SK-N-SH (cell line): ENCODE data around the gene FBXW8. TPM values are rescaled to one million over a fixed set of nuclear protein-coding genes. Genes with fewer than 3 reads are reported as not detected.
A peak's percentile ranks its signal among the peaks of the same experiment; 100 is the strongest.

Source experiments
- CTCF ChIA-PET: fragments of 300-600, 350-600 bp; formaldehyde crosslinking; extraction: SDS; loops from one replicate; lab custom pipeline; 2021; lab: Yijun Ruan, JAX
- POLR2A ChIA-PET: fragments of 350-600 bp; sonication (Branson Sonifier 250); formaldehyde crosslinking; extraction: SDS; loops from one replicate; lab custom pipeline; 2020; ENCODE audit warnings: antibody characterized with exemption, inconsistent platforms; lab: Yijun Ruan, JAX
- DNase-seq: peaks from one replicate; pipeline ENCODE4 v3.0.0; 2012
- H2AFZ ChIP-seq: fragments of 200-600 bp; sonication (generic); 2 replicates; pipeline ENCODE4 v1.8.1; 2016; ENCODE audit warnings: antibody characterized with exemption, mild to moderate bottlenecking, low read depth
- H3F3A ChIP-seq: fragments of 200-600 bp; sonication (generic); replicated peaks from 2 replicates; pipeline ENCODE3; 2016; ENCODE audit warnings: antibody characterized with exemption, mild to moderate bottlenecking; ENCODE audit not compliant: insufficient read depth
- H3K27ac ChIP-seq, 2 experiments: fragments of 200-500 bp in 1 of 2; fragments of 200-600 bp in 1 of 2; sonication (Bioruptor generic) in 1 of 2; sonication (generic), shearing (Covaris generic) in 1 of 2; 2 replicates each; pipeline versions ENCODE4 v1.5.1 to v1.6.1; 2014 to 2016; ENCODE audit warnings: low read depth in 2 of 2, inconsistent platforms in 1 of 2, low read length in 1 of 2, mild to moderate bottlenecking in 1 of 2, mixed read lengths in 1 of 2
- H3K27me3 ChIP-seq: fragments of 200-600 bp; sonication (generic), shearing (Covaris generic); 2 replicates; pipeline ENCODE4 v1.6.1; 2016; ENCODE audit warnings: mixed run types; ENCODE audit not compliant: insufficient read depth
- H3K36me3 ChIP-seq, 2 experiments: fragments of 200-500 bp in 1 of 2; fragments of 200-600 bp in 1 of 2; sonication (Bioruptor generic) in 1 of 2; sonication (generic) in 1 of 2; replicated peaks in 1 of 2; 2 replicates each; pipeline versions ENCODE3 to v1.5.1; 2014 to 2016; ENCODE audit warnings: low read length in 1 of 2, mild to moderate bottlenecking in 1 of 2; ENCODE audit not compliant: insufficient read depth in 2 of 2, control insufficient read depth in 1 of 2
- H3K4me1 ChIP-seq, 2 experiments: fragments of 200-500 bp in 1 of 2; fragments of 200-600 bp in 1 of 2; sonication (Bioruptor generic) in 1 of 2; sonication (generic), shearing (Covaris generic) in 1 of 2; 2 replicates each; pipeline versions ENCODE4 v1.5.1 to v1.6.1; 2014 to 2016; ENCODE audit warnings: low read depth in 1 of 2, low read length in 1 of 2, mixed run types in 1 of 2; ENCODE audit not compliant: insufficient read depth in 2 of 2, control insufficient read depth in 1 of 2
- H3K4me2 ChIP-seq: fragments of 200-600 bp; sonication (generic), shearing (Covaris generic); 2 replicates; pipeline ENCODE4 v1.6.1; 2017; ENCODE audit warnings: mixed run types
- H3K4me3 ChIP-seq, 2 experiments: fragments of 200-500 bp in 1 of 2; fragments of 200-600 bp in 1 of 2; sonication (Bioruptor generic) in 1 of 2; sonication (generic), shearing (Covaris generic) in 1 of 2; 2 replicates each; pipeline versions ENCODE4 v1.5.1 to v1.8.1; 2014 to 2016; ENCODE audit warnings: low read depth in 2 of 2, inconsistent platforms in 1 of 2, low read length in 1 of 2, mild to moderate bottlenecking in 1 of 2, mixed read lengths in 1 of 2, moderate library complexity in 1 of 2
- H3K79me2 ChIP-seq: fragments of 200-600 bp; sonication (generic); 2 replicates; pipeline ENCODE4 v1.8.1; 2017; ENCODE audit warnings: mild to moderate bottlenecking; ENCODE audit not compliant: insufficient read depth
- H3K9ac ChIP-seq: fragments of 200-600 bp; sonication (generic); 2 replicates; pipeline ENCODE4 v1.6.1; 2017; ENCODE audit warnings: mixed run types
- H3K9me2 ChIP-seq: fragments of 200-600 bp; sonication (generic); 2 replicates; pipeline ENCODE4 v1.6.1; 2017; ENCODE audit warnings: mixed run types
- H3K9me3 ChIP-seq: fragments of 200-600 bp; sonication (generic); 2 replicates; pipeline ENCODE4 v1.6.1; 2017; ENCODE audit warnings: mixed run types, mild to moderate bottlenecking, moderate library complexity
- H4K20me1 ChIP-seq: fragments of 200-600 bp; sonication (generic); 2 replicates; pipeline ENCODE4 v1.6.1; 2017; ENCODE audit warnings: mild to moderate bottlenecking, mixed run types; ENCODE audit not compliant: insufficient read depth
- ELF1 ChIP-seq: IDR thresholded peaks from 2 replicates; pipeline ENCODE4 v1.4.0; 2012
- EZH2phosphoT487 ChIP-seq: fragments of 200-600 bp; sonication (generic); IDR thresholded peaks from 2 replicates; pipeline ENCODE4 v1.6.1; 2017; ENCODE audit warnings: low read depth, mixed run types, mild to moderate bottlenecking, antibody characterized with exemption, moderate library complexity, borderline replicate concordance
- FOXJ3 ChIP-seq: sonication (generic); formaldehyde crosslinking; IDR thresholded peaks from 2 replicates; pipeline ENCODE4 v1.5.1; 2020; ENCODE audit warnings: mild to moderate bottlenecking, missing genetic modification reagents
- GABPA ChIP-seq: IDR thresholded peaks from 2 replicates; pipeline ENCODE4 v1.4.0; 2012; ENCODE audit warnings: low read depth, mild to moderate bottlenecking
- GATA2 ChIP-seq: sonication (generic); formaldehyde crosslinking; IDR thresholded peaks from 2 replicates; pipeline ENCODE4 v1.5.0; 2020; ENCODE audit warnings: mild to moderate bottlenecking, missing genetic modification reagents
- IRF3 ChIP-seq: fragments of 150-350 bp; IDR thresholded peaks from 2 replicates; pipeline ENCODE4 v1.6.1; 2016; ENCODE audit warnings: mild to moderate bottlenecking, low read depth, low read length
- JUND ChIP-seq: IDR thresholded peaks from 2 replicates; pipeline ENCODE4 v1.4.0; 2012
- MAX ChIP-seq: IDR thresholded peaks from 2 replicates; pipeline ENCODE4 v1.4.0; 2012; ENCODE audit warnings: low read depth
- NFIC ChIP-seq: IDR thresholded peaks from 2 replicates; pipeline ENCODE4 v1.4.0; 2012; ENCODE audit warnings: borderline replicate concordance
- NRF1 ChIP-seq: IDR thresholded peaks from 2 replicates; pipeline ENCODE4 v1.6.1; 2012; ENCODE audit warnings: low read depth, mild to moderate bottlenecking, low read length
- PBX3 ChIP-seq: IDR thresholded peaks from 2 replicates; pipeline ENCODE4; 2012
- POLR2AphosphoS5 ChIP-seq: IDR thresholded peaks from 2 replicates; pipeline ENCODE4 v1.6.1; 2012; ENCODE audit warnings: low read depth, low read length
- RAD21 ChIP-seq: IDR thresholded peaks from 2 replicates; pipeline ENCODE4 v1.6.1; 2012; ENCODE audit warnings: mild to moderate bottlenecking, low read length
- SMC3 ChIP-seq: IDR thresholded peaks from 2 replicates; pipeline ENCODE4 v1.6.1; 2012; ENCODE audit warnings: low read depth, low read length, improper control_type of control experiment
- TEAD4 ChIP-seq: IDR thresholded peaks from 2 replicates; pipeline ENCODE4 v1.4.0; 2012; ENCODE audit warnings: mild to moderate bottlenecking, borderline replicate concordance; ENCODE audit not compliant: insufficient read depth
- YY1 ChIP-seq: IDR thresholded peaks from 2 replicates; pipeline ENCODE4 v1.4.0; 2012; ENCODE audit warnings: low read depth, mild to moderate bottlenecking
- WGBS: methylation state at CpG from one replicate; pipeline ENCODE4 v1.1.6; 2017; ENCODE audit warnings: low lambda C conversion rate; 5-methylcytosine and 5-hydroxymethylcytosine counted together
- polyA plus RNA-seq, 3 experiments: library from polyadenylated mRNA; depleted of rRNA; stranded (reverse); fragments of >200 nt; gene quantifications; 2 replicates each; pipeline ENCODE4 v1.2.3, GENCODE V29; 2012
- TF ChIP-seq, protein P1 (sequence below): IDR thresholded peaks from 2 replicates; pipeline ENCODE4 v1.4.0; 2012; ENCODE audit warnings: low read depth, borderline replicate concordance
- TF ChIP-seq, protein P2 (sequence below): IDR thresholded peaks from 2 replicates; pipeline ENCODE4 v1.6.1; 2012; ENCODE audit warnings: mild to moderate bottlenecking, low read depth, low read length, moderate library complexity

The FBXW8 gene
- polyA plus RNA-seq, 1 of the 3 experiments (the other 2 are of a cell fraction) = 15.6 TPM

- no peak overlapping the region for H3K27ac ChIP-seq
- H3K4me2 ChIP-seq = no peak overlapping the region
- no peaks in the 10 kb centered on the region for H3K9me2 ChIP-seq
- H3K4me1 ChIP-seq = peaks cover 0 to 3% of the 10 kb centered on the region in 2 experiments; a peak in 2 of 4 replicates
- POLR2A ChIA-PET = no interaction called here
- H3K9ac ChIP-seq = no peak overlapping the region
- no peak overlapping the region for H2AFZ ChIP-seq
- no peak for DNase-seq
- H3K4me3 ChIP-seq = no peak overlapping the region
- H3K9me3 ChIP-seq = 0 out of 2 replicates have a peak, but pooled peaks cover 3% of the 10 kb centered on the region
- CTCF ChIA-PET = no interaction called here
- no peaks in the 10 kb centered on the region for H3K27me3 ChIP-seq
- H3K36me3 ChIP-seq = peaks cover 36 to 43% of the 10 kb centered on the region in 2 experiments
- no peaks in the 10 kb centered on the region for H4K20me1 ChIP-seq
- TF ChIP-seq YY1 = no peak
- H3K79me2 ChIP-seq = peaks cover 18% of the 10 kb centered on the region; the same call in 1 of the 2 replicates
- no peaks in the 10 kb centered on the region for H3F3A ChIP-seq
Measured at GRCh38 chr12:116990329-116990728, 79.6 kb downstream of the FBXW8 start.

DNA sequence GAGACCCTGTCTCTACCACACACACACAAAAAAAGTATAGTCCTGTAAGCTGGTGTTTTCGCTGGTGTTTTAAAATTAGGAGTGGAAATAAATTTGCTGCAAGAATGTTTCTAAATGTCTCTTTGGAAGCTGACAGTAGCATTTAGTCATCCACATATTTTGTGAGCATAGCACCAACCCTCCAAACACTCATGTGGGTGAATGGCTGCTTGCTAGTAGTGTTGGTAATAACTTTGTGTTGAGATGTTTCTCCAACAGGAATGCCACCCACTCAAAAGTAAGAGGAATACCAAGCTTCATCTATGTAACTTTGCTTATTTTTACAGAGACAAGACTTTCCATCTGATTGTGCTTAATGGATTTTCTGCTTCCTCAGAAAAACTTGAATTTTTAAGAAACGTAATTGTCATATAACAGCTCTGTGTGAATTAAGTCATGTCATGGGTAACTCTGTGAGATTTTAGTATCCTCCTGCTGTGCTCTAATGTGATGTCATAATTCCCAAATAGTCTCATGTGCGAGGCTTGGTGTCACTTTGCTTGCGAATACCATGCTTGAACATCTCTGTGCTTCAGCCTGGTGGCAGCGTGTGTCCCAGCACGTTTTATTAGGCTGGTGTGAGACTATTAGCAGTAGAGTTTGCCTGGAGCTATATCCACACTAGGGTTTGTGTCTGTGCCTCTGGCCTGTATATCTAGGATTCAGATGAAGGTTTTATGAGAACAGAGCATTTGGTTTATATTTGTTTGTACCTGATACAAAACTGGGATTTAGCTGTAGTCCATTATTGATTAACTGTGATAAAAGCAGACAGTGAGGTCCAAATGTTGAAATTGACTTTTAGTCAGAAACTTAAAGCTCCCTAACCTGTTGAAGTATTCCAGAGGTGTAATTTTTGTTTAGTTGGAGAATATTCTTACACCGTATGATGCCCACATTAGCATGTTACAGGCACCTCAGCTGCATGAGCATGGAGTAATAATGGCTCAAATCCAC, 80.5 kb downstream of the FBXW8 start:
- Histone ChIP-seq H3K27me3 (no peaks in the 10 kb centered on the region), H3K79me2 (peaks cover 22% of the 10 kb centered on the region; the same call in 1 of the 2 replicates), H3K9me2 (no peaks in the 10 kb centered on the region), H2AFZ (no peak overlapping the region), H4K20me1 (no peaks in the 10 kb centered on the region), H3K9ac (no peak overlapping the region), H3K4me2 (no peak overlapping the region), H3F3A (no peaks in the 10 kb centered on the region), H3K36me3 (peaks cover 37 to 49% of the 10 kb centered on the region in 2 experiments), H3K9me3 (0 out of 2 replicates have a peak, but pooled peaks cover 3% of the 10 kb centered on the region), H3K27ac (0 out of 4 replicates have a peak overlapping the region, but pooled peaks of 1 of the 2 experiments have one; percentile 3), H3K4me1 (peaks cover 0 to 8% of the 10 kb centered on the region in 2 experiments; a peak in 3 of 4 replicates), H3K4me3 (no peak overlapping the region)
- no peak for DNase-seq
- 89% methylated on average over 7 of the region's 7 CpGs for WGBS
- ChIA-PET CTCF (interaction anchor here (0.7 to 1.7 kb wide), 5 partner anchors 9 to 33 kb away, joined by 3 to 4 read pairs (median 3); no protein-coding TSS in a partner anchor), POLR2A (interaction anchor here (0.5 to 1.1 kb wide), 2 partner anchors 9 to 12 kb away, joined by 4 to 5 read pairs; no protein-coding TSS in a partner anchor)
- TF ChIP-seq EZH2phosphoT487 (no peak), GATA2 (CRISPR knock-in tag) (no peak), GABPA (no peak), NFIC (no peak), YY1 (no peak), JUND (no peak), TEAD4 (no peak), IRF3 (no peak), MAX (no peak), RAD21 (no peak), NRF1 (no peak), FOXJ3 (CRISPR knock-in tag) (no peak), ELF1 (no peak), POLR2AphosphoS5 (no peak), PBX3 (no peak), SMC3 (no peak)
- TF ChIP-seq, protein P1, sequence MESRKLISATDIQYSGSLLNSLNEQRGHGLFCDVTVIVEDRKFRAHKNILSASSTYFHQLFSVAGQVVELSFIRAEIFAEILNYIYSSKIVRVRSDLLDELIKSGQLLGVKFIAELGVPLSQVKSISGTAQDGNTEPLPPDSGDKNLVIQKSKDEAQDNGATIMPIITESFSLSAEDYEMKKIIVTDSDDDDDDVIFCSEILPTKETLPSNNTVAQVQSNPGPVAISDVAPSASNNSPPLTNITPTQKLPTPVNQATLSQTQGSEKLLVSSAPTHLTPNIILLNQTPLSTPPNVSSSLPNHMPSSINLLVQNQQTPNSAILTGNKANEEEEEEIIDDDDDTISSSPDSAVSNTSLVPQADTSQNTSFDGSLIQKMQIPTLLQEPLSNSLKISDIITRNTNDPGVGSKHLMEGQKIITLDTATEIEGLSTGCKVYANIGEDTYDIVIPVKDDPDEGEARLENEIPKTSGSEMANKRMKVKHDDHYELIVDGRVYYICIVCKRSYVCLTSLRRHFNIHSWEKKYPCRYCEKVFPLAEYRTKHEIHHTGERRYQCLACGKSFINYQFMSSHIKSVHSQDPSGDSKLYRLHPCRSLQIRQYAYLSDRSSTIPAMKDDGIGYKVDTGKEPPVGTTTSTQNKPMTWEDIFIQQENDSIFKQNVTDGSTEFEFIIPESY = no peak
- TF ChIP-seq, protein P2, sequence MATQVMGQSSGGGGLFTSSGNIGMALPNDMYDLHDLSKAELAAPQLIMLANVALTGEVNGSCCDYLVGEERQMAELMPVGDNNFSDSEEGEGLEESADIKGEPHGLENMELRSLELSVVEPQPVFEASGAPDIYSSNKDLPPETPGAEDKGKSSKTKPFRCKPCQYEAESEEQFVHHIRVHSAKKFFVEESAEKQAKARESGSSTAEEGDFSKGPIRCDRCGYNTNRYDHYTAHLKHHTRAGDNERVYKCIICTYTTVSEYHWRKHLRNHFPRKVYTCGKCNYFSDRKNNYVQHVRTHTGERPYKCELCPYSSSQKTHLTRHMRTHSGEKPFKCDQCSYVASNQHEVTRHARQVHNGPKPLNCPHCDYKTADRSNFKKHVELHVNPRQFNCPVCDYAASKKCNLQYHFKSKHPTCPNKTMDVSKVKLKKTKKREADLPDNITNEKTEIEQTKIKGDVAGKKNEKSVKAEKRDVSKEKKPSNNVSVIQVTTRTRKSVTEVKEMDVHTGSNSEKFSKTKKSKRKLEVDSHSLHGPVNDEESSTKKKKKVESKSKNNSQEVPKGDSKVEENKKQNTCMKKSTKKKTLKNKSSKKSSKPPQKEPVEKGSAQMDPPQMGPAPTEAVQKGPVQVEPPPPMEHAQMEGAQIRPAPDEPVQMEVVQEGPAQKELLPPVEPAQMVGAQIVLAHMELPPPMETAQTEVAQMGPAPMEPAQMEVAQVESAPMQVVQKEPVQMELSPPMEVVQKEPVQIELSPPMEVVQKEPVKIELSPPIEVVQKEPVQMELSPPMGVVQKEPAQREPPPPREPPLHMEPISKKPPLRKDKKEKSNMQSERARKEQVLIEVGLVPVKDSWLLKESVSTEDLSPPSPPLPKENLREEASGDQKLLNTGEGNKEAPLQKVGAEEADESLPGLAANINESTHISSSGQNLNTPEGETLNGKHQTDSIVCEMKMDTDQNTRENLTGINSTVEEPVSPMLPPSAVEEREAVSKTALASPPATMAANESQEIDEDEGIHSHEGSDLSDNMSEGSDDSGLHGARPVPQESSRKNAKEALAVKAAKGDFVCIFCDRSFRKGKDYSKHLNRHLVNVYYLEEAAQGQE = no peak
